K562 (cell line): Measurements from ENCODE around the gene TMEM117. TPM values are rescaled to one million over a fixed set of nuclear protein-coding genes. Genes with fewer than 3 reads are reported as not detected.
"Not testable (repeated sequence)": the region's sequence is repeated elsewhere in the genome, so short reads cannot be mapped to it uniquely, and the experiment has no call there.

ENCODE experiments used
- ATAC-seq: fragments of 200-7000 bp; cut with Tn5 transposase; 3 replicates; pipeline ENCODE4 v1.9.1; 2020; ENCODE audit warnings: moderate library complexity
- BruUV-seq: library from RNA; stranded (reverse); fragments of 400-500 nt; replicated peaks from 2 replicates; lab custom pipeline; 2021; lab: Mats Ljungman, UMichigan
- CTCF ChIA-PET: fragments of 300-600 bp; formaldehyde crosslinking; extraction: SDS; loops from one replicate; lab custom pipeline; 2021; ENCODE audit warnings: low intra/inter-chr PET ratio; lab: Yijun Ruan, JAX
- POLR2A ChIA-PET: fragments of 300-600, 350-650 bp; sonication (Branson Sonifier 250); formaldehyde crosslinking; extraction: SDS; loops from one replicate; lab custom pipeline; 2021; ENCODE audit warnings: antibody characterized with exemption, inconsistent platforms; lab: Yijun Ruan, JAX
- DNase-seq, 4 experiments: peaks; one replicate each; pipeline versions ENCODE4 v3.0.0 to v3.0.0-alpha.2; 2011 to 2018; ENCODE audit warnings: low spot score in 3 of 4, mixed read lengths in 3 of 4; ENCODE audit errors: extremely low read depth in 1 of 4
- FAIRE-seq: peaks from 2 replicates; lab custom pipeline; 2011; peaks lifted over from hg19 to GRCh38; lab: Jason Lieb, UNC
- H2AFZ ChIP-seq: 2 replicates; pipeline ENCODE4 v1.6.0; 2011; ENCODE audit warnings: low read depth, low read length, control low read depth, inconsistent platforms
- H3K27ac ChIP-seq: fragments of 200-600 bp; 3 replicates; pipeline ENCODE4 v1.8.0; 2011; ENCODE audit warnings: low read depth, mild to moderate bottlenecking, control low read depth, inconsistent platforms, low read length, moderate library complexity, mixed read lengths; ENCODE audit errors: extremely low read depth
- H3K27me3 ChIP-seq, 2 experiments: fragments of 300-600 bp in 1 of 2; 2 replicates in 1 of 2; 3 replicates in 1 of 2; pipeline versions ENCODE4 v1.6.0 to v1.8.0; 2011; ENCODE audit warnings: inconsistent platforms in 2 of 2, low read length in 2 of 2, mild to moderate bottlenecking in 1 of 2, mixed read lengths in 1 of 2, moderate library complexity in 1 of 2; ENCODE audit not compliant: control insufficient read depth in 2 of 2, insufficient read depth in 2 of 2
- H3K36me3 ChIP-seq: fragments of 300-600 bp; 3 replicates; pipeline ENCODE4 v1.8.0; 2011; ENCODE audit warnings: mild to moderate bottlenecking, low read length, inconsistent platforms; ENCODE audit not compliant: control insufficient read depth, insufficient read depth
- H3K4me1 ChIP-seq, 2 experiments: fragments of 200-600 bp in 1 of 2; replicated peaks in 1 of 2; 2 replicates in 1 of 2; 3 replicates in 1 of 2; pipeline versions ENCODE4 v1.5.1 to v1.8.0; 2011; ENCODE audit warnings: inconsistent platforms in 2 of 2, low read length in 2 of 2, mild to moderate bottlenecking in 1 of 2, mixed read lengths in 1 of 2, moderate library complexity in 1 of 2; ENCODE audit not compliant: control insufficient read depth in 2 of 2, insufficient read depth in 2 of 2
- H3K4me2 ChIP-seq: 2 replicates; pipeline ENCODE4 v1.6.1; 2011; ENCODE audit warnings: low read length, control low read depth, inconsistent platforms, mixed read lengths; ENCODE audit not compliant: insufficient read depth
- H3K4me3 ChIP-seq: fragments of 200-600 bp; sonication (generic), shearing (Covaris generic); 2 replicates; pipeline ENCODE4 v1.5.1; 2016; ENCODE audit warnings: control low read depth, inconsistent platforms
- H3K79me2 ChIP-seq: fragments of 200-600 bp; 3 replicates; pipeline ENCODE4 v1.8.0; 2011; ENCODE audit warnings: low read length, inconsistent platforms; ENCODE audit not compliant: control insufficient read depth, insufficient read depth
- H3K9ac ChIP-seq, 2 experiments: 2 replicates each; pipeline versions ENCODE4 v1.6.0 to v1.6.1; 2011; ENCODE audit warnings: low read depth in 2 of 2, low read length in 2 of 2, control low read depth in 1 of 2, inconsistent platforms in 1 of 2, mild to moderate bottlenecking in 1 of 2, mixed read lengths in 1 of 2; ENCODE audit not compliant: insufficient read depth in 1 of 2
- H3K9me1 ChIP-seq: one replicate; pipeline ENCODE4 v1.6.0; 2011; ENCODE audit warnings: inconsistent platforms, mild to moderate bottlenecking, low read length, moderate library complexity; ENCODE audit not compliant: control insufficient read depth, insufficient read depth
- H3K9me3 ChIP-seq: replicated peaks from 2 replicates; pipeline ENCODE4 v1.5.1; 2011; ENCODE audit warnings: low read depth, low read length, inconsistent platforms; ENCODE audit not compliant: control insufficient read depth, insufficient read depth
- H4K20me1 ChIP-seq: replicated peaks from 2 replicates; pipeline ENCODE4 v1.6.1; 2011; ENCODE audit warnings: low read length, inconsistent platforms, mixed read lengths; ENCODE audit not compliant: control insufficient read depth, insufficient read depth
- C11orf30 ChIP-seq: fragments of 450-650 bp; IDR thresholded peaks from 2 replicates; pipeline ENCODE4 v1.6.1; 2016; ENCODE audit warnings: low read depth, mild to moderate bottlenecking
- CBX8 ChIP-seq: fragments of 200-600 bp; sonication (generic); IDR thresholded peaks from 2 replicates; pipeline ENCODE4 v1.6.1; 2012; ENCODE audit warnings: borderline replicate concordance, mixed run types, low read depth, mild to moderate bottlenecking, moderate library complexity, mixed read lengths, low read length, control low read depth, inconsistent platforms; ENCODE audit not compliant: poor library complexity, severe bottlenecking; ENCODE audit errors: extremely low read depth
- HBP1 ChIP-seq: fragments of 450-650 bp; formaldehyde crosslinking; IDR thresholded peaks from 2 replicates; pipeline ENCODE4 v1.4.0; 2022; ENCODE audit warnings: missing genetic modification characterization
- NFIC ChIP-seq: fragments of 450-650 bp; IDR thresholded peaks from 2 replicates; pipeline ENCODE4 v1.6.1; 2017; ENCODE audit warnings: mild to moderate bottlenecking, inconsistent platforms
- NUFIP1 ChIP-seq: fragments of 450-650 bp; IDR thresholded peaks from 2 replicates; pipeline ENCODE4 v1.6.1; 2018; ENCODE audit not compliant: partially characterized antibody
- POLR2G ChIP-seq: fragments of 200-400 bp; formaldehyde crosslinking; IDR thresholded peaks from 2 replicates; pipeline ENCODE4 v1.6.1; 2017; ENCODE audit warnings: low read depth, mild to moderate bottlenecking, antibody characterized with exemption, low read length, moderate library complexity
- THRAP3 ChIP-seq: fragments of 450-650 bp; IDR thresholded peaks from 2 replicates; pipeline ENCODE4 v1.6.1; 2016; ENCODE audit warnings: mild to moderate bottlenecking, inconsistent platforms, borderline replicate concordance
- ZNF586 ChIP-seq: fragments of 450-650 bp; formaldehyde crosslinking; conservative IDR thresholded peaks from 2 replicates; pipeline ENCODE4 v1.4.0; 2020; ENCODE audit warnings: mild to moderate bottlenecking, moderate library complexity
- WGBS: fragments of 100-300 bp; shearing (Covaris generic); methylation state at CpG from one replicate; pipeline ENCODE4 v1.1.6; 2016; ENCODE audit warnings: low coverage, mixed read lengths; ENCODE audit not compliant: insufficient coverage; ENCODE audit errors: missing lambda C conversion rate; 5-methylcytosine and 5-hydroxymethylcytosine counted together
- in situ Hi-C: fragments of 300-500 bp; cut with MboI; formaldehyde crosslinking; loops from 4 replicates; pipeline ENCODE4 v1.15.0; 2018; ENCODE audit warnings: inconsistent platforms, mixed read lengths
- intact Hi-C: fragments of 100-400 bp; cut with micrococcal nuclease; formaldehyde crosslinking; loops from 2 replicates; pipeline ENCODE4 v1.14.2; 2022
- polyA plus RNA-seq, 8 experiments: library from polyadenylated mRNA; depleted of rRNA in 4 of 8; stranded (reverse) in 5 of 8; unstranded in 3 of 8; fragments of >200 nt; fragmentation: Nextera tagmentation in 2 of 8; fragmentation: Illumina TruSeq in 1 of 8; extraction: Ambion mirVana in 2 of 8; extraction: Trizol in 1 of 8; gene quantifications; 2 replicates each; pipeline versions ENCODE4 v1.2.1 to v1.2.3, GENCODE V29; 2011 to 2014; ENCODE audit warnings: inconsistent platforms in 1 of 8, missing spikeins in 1 of 8
- total RNA-seq, 7 experiments: library from RNA; depleted of rRNA in 6 of 7; stranded (reverse); fragments of >200 nt in 6 of 7; fragmentation: Illumina TruSeq in 2 of 7; extraction: Trizol in 2 of 7; gene quantifications; 2 replicates each; pipeline versions ENCODE4 v1.2.1 to v1.2.3, GENCODE V29; 2011 to 2021; ENCODE audit warnings: low replicate concordance in 1 of 7

Gene TMEM117
- total and polyA plus RNA-seq, 9 of the 15 experiments (the other 6 are each of a cell fraction or from before 2014, with no cell fraction given) = 0.31 to 2.8 (median 1.0) TPM

- H3K27me3 ChIP-seq, H3K9ac ChIP-seq, ATAC-seq, H3K36me3 ChIP-seq, H3K79me2 ChIP-seq, intact Hi-C loops, H3K4me3 ChIP-seq, CTCF ChIA-PET, in situ Hi-C loops, POLR2A ChIA-PET, H3K9me3 ChIP-seq, H3K4me2 ChIP-seq, H4K20me1 ChIP-seq, DNase-seq, H3K9me1 ChIP-seq, H3K4me1 ChIP-seq, H3K27ac ChIP-seq, FAIRE-seq, H2AFZ ChIP-seq, BruUV-seq: not testable (repeated sequence)
- WGBS = 0% methylated on average over 1 of the region's 1 CpG
These were observed 414.6 kb downstream of the TMEM117 start for GRCh38 chr12:44250440-44250839.

- in situ Hi-C loops = no loop called here
- no peak overlapping the region for H3K4me2 ChIP-seq
- ATAC-seq = no peak
- no peaks in the 10 kb centered on the region for H3K4me1 ChIP-seq
- ChIA-PET CTCF (no interaction called here), POLR2A (no interaction called here)
- no peak for TF ChIP-seq CBX8
- TF ChIP-seq HBP1 (CRISPR knock-in tag) = no peak
- TF ChIP-seq NFIC = no peak
- TF ChIP-seq THRAP3 = no peak
- no peak for TF ChIP-seq ZNF586
- TF ChIP-seq NUFIP1 = no peak
- no peak for TF ChIP-seq POLR2G
- no peak for TF ChIP-seq C11orf30
- H3K36me3 ChIP-seq = no peaks in the 10 kb centered on the region
- DNase-seq = no peak
- no peaks in the 10 kb centered on the region for H3K9me3 ChIP-seq
- no peak for FAIRE-seq
- H3K9me1 ChIP-seq = no peaks in the 10 kb centered on the region
- H2AFZ ChIP-seq = no peak overlapping the region
- no peak overlapping the region for H3K4me3 ChIP-seq
- no peaks in the 10 kb centered on the region for H4K20me1 ChIP-seq
- BruUV-seq = no TSS peak
- no peaks in the 10 kb centered on the region for H3K27me3 ChIP-seq
- H3K79me2 ChIP-seq = no peaks in the 10 kb centered on the region
- H3K9ac ChIP-seq = no peak overlapping the region
- intact Hi-C loops = no loop called here
- no peak overlapping the region for H3K27ac ChIP-seq
- WGBS = 0% methylated on average over 2 of the region's 2 CpGs
These were observed 417.5 kb downstream of the TMEM117 start for GRCh38 chr12:44253338-44253856.
